ENCODE results near the gene PDGFRB. TPM values are rescaled to one million over a fixed set of nuclear protein-coding genes. Genes with fewer than 3 reads are reported as not detected.

The PDGFRB gene
- total and polyA plus RNA-seq, 9 of the 15 experiments (the other 6 are each of a cell fraction or from before 2014, with no cell fraction given): 0.01 to 1.5 (median 0.09) TPM; not detected in 3

- no peak for ATAC-seq
- Histone ChIP-seq H3K4me3 (no peak overlapping the region), H3K79me2 (ENCODE audit: control insufficient read depth, insufficient read depth, low read length) (no peaks in the 10 kb centered on the region), H2AFZ (ENCODE audit: low read depth, low read length) (no peak overlapping the region), H3K4me1 (replicated peaks in 1 of 2; ENCODE audit: control insufficient read depth in 2 of 2, insufficient read depth in 2 of 2, low read length in 2 of 2) (peaks cover 3 to 15% of the 10 kb centered on the region in 2 experiments; a peak in 3 of 5 replicates), H3K27ac (ENCODE audit: extremely low read depth, low read depth, low read length) (no peak overlapping the region), H3K4me2 (ENCODE audit: insufficient read depth, low read length) (no peak overlapping the region), H3K27me3 (ENCODE audit: control insufficient read depth in 2 of 2, insufficient read depth in 2 of 2, low read length in 2 of 2) (peaks cover 11 to 44% of the 10 kb centered on the region in 2 experiments; a peak in 4 of 5 replicates), H3K36me3 (ENCODE audit: control insufficient read depth, insufficient read depth, low read length) (no peaks in the 10 kb centered on the region), H3K9me1 (ENCODE audit: control insufficient read depth, insufficient read depth, low read length) (no peaks in the 10 kb centered on the region), H3K9ac (ENCODE audit: insufficient read depth in 1 of 2, low read depth in 2 of 2, low read length in 2 of 2) (no peak overlapping the region; a peak in 1 of 4 replicates), H3K9me3 (replicated peaks; ENCODE audit: control insufficient read depth, insufficient read depth, low read depth, low read length) (no peaks in the 10 kb centered on the region), H4K20me1 (replicated peaks; ENCODE audit: control insufficient read depth, insufficient read depth, low read length) (no peaks in the 10 kb centered on the region; the same call in 1 of the 2 replicates)
- no TSS peak for BruUV-seq (replicated peaks)
- intact Hi-C loops (cut with micrococcal nuclease) (no loop called here), in situ Hi-C loops (cut with MboI) (no loop called here)
- ChIA-PET POLR2A (interaction anchor here (1.4 kb wide), 1 partner anchor 9 kb away, joined by 8 read pairs; no protein-coding TSS in a partner anchor), CTCF (ENCODE audit: low intra/inter-chr PET ratio) (no interaction called here)
- DNase-seq (ENCODE audit: extremely low read depth in 1 of 4, low spot score in 3 of 4): no peak
- no peak for FAIRE-seq
- 14% methylated on average over 16 of the region's 16 CpGs for WGBS (ENCODE audit: insufficient coverage, low coverage, missing lambda C conversion rate)
- TF ChIP-seq MEF2D (tag; conservative IDR thresholded peaks at IDR 0.05; ENCODE audit: low read depth) (no peak), ZNF124 (CRISPR knock-in tag; IDR thresholded peaks at IDR 0.05) (no peak), ZFP91 (CRISPR knock-in tag; IDR thresholded peaks at IDR 0.05) (no peak), TSHZ1 (CRISPR knock-in tag; IDR thresholded peaks at IDR 0.05) (no peak), HLTF (IDR thresholded peaks at IDR 0.05) (no peak), KAT8 (IDR thresholded peaks at IDR 0.05; ENCODE audit: low read depth) (no peak), HIVEP1 (CRISPR knock-in tag; IDR thresholded peaks at IDR 0.05) (no peak), TRIM24 (IDR thresholded peaks at IDR 0.05) (no peak), ZBTB43 (CRISPR knock-in tag; IDR thresholded peaks at IDR 0.05) (no peak), ZNF324 (CRISPR knock-in tag; IDR thresholded peaks at IDR 0.05) (no peak), HMGXB4 (CRISPR knock-in tag; IDR thresholded peaks at IDR 0.05) (no peak), ZEB2 (IDR thresholded peaks at IDR 0.05) (no peak), PML (IDR thresholded peaks at IDR 0.05; ENCODE audit: low read length) (no peak), ZNF217 (CRISPR knock-in tag; IDR thresholded peaks at IDR 0.05) (no peak)
These were observed 19.1 kb downstream of the PDGFRB start for GRCh38 chr5:150136305-150137167.
